RPMI7951 (cell line): ENCODE measurements around the gene SUPT3H. TPM values are rescaled to one million over a fixed set of nuclear protein-coding genes. Genes with fewer than 3 reads are reported as not detected.

Experiments used
- DNase-seq: peaks from one replicate; pipeline ENCODE4 v3.0.0-alpha.2; 2012; ENCODE audit warnings: low read depth
- total RNA-seq: library from RNA; depleted of rRNA; stranded (reverse); fragments of >200 nt; shearing (Covaris generic); gene quantifications from 2 replicates; pipeline ENCODE4 v1.2.3, GENCODE V29; 2014; rRNA removed

SUPT3H gene
- 7.7 and 9.7 TPM in 2 replicates for total RNA-seq

- peak; percentile 91 for DNase-seq
Measured at GRCh38 chr6:45377554-45378333, at the start of gene SUPT3H. Gene SUPT3H, minus strand, starts transcription at chr6:45377934.

DNA sequence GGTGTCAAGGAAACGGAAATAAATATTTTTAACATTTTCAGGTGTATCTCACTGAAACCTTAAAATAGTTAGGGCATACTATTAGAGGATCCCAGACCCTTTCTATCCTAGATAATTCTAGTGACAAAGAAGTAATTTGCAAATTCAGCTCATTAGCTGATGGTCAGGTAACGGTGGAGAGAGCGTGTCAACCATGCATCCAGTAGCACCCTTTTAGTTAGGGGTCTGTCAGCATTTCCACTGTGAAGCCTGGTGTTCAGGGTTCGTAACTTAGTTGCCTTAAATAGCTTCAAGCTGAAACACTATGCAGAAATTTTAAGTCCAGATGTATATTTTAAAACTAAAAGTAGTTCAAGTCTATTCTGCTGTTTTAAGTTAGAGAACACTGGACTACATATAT is 48.5 kb upstream of the SUPT3H start:
- no peak for DNase-seq

GRCh38 chr6:45424451-45424861 is 46.7 kb upstream of the SUPT3H start:
- DNase-seq = no peak

DNA sequence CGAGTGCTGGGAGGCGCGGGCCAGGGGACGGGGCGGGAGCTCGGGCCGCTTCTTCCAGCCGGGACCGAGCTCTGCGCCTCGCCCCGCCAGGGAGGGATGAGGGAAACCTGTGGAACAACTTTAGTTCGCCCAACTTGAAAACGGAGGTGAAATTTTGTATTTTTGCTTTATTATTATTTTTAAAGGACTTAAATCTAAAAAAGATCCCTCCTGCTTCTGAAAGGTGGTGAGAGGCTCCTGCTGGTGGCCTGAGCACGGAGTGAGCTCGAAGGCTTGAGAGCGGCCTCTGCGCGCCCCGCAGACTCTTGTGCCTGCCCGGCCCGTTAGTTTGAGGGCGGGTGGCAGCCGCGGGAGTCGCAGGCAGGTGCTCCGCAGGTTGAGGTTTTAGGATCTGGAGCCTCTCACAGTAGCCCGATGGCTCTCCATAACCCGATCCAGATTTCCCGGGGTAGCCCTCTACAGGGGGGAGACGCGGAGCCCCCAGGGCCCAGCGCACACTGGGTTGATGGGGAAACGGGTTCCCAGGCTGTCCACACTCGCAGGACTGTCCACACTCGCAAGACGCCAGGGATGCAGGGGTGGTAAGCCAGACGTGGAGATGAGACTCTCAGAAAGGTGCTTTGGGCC is 46.2 kb upstream of the SUPT3H start:
- DNase-seq = peak; percentile 15

- peak; percentile 48 for DNase-seq
Measured at GRCh38 chr6:45423111-45423823, 45.5 kb upstream of the SUPT3H start.

DNA sequence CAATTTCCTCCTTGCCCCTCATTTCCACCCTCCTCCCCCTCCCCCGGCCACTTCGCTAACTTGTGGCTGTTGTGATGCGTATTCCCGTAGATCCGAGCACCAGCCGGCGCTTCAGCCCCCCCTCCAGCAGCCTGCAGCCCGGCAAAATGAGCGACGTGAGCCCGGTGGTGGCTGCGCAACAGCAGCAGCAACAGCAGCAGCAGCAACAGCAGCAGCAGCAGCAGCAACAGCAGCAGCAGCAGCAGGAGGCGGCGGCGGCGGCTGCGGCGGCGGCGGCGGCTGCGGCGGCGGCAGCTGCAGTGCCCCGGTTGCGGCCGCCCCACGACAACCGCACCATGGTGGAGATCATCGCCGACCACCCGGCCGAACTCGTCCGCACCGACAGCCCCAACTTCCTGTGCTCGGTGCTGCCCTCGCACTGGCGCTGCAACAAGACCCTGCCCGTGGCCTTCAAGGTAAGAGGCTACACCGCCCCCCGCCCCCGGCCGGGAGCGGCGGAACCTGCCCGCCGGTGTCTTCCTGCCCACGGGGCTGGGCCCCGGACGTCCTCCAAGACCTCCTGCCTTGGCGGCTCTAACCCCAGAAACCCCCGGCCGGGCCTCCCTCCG is 44.9 kb upstream of the SUPT3H start:
- DNase-seq = peak; percentile 60

- DNase-seq = peak; percentile 85
Measured at GRCh38 chr6:45421709-45422502, 44.2 kb upstream of the SUPT3H start.

DNA sequence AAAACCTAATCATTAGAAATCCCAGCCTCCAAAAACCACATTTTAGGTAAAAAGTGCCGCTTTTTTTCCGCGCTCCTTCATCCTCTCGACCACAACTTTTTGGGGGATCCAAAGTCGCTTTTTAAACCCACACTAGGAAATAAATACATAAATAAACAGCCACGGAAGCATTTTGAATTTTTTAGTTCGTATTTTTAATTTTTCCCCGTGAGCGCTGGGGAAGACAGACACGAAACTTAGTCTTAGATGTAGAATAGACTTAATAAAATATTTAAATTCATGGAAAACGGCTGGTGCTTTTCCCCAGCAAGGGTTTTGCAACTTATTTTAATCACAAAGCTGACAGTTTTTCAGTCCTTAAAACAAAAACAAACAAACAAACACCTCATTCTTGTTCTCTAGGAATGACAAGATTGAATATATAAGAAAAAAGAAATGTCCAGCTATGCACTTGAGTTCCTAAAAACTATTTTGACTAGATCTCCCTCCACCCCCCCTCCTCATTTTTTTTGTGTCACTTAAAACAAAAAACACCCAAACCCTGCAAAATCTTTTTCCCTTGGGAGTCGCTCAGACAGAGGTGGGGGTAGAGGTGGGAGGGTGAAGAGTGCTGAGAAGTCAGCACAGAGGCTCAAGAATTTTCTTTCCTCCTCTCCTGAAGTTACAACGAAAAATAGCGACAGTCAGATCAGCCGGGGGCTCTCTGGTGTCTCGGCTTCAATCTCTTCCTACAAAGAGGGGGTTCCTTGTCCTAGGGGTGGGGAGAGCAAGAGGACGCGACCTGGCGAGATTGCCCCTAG is 43.4 kb upstream of the SUPT3H start:
- no peak for DNase-seq

- DNase-seq = peak; percentile 63
Measured at GRCh38 chr6:45420083-45420908, 42.6 kb upstream of the SUPT3H start.

GRCh38 chr6:45419571-45420082 is 41.9 kb upstream of the SUPT3H start:
- no peak for DNase-seq

DNA sequence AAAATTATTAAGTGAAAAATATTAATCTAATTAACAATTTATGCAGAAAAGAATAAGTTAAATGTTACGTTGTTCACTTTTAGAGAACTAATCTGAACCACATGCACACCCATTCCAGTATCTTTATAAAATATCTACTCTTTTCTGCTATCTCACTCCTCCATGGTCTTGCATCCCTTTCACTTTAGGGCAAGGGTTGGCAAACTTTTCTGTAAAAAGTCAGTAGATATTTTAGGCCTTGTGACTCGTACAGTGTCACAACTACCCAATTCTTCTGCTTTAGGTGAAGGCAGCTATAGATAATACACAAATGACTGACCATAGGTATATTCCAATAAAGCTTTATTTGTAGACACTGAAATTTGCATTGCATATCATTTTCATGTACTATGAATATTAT is 39.7 kb upstream of the SUPT3H start:
- DNase-seq = peak; percentile 33

- DNase-seq = peak; percentile 37
Measured at GRCh38 chr6:45416700-45417099, 39.0 kb upstream of the SUPT3H start.

DNA sequence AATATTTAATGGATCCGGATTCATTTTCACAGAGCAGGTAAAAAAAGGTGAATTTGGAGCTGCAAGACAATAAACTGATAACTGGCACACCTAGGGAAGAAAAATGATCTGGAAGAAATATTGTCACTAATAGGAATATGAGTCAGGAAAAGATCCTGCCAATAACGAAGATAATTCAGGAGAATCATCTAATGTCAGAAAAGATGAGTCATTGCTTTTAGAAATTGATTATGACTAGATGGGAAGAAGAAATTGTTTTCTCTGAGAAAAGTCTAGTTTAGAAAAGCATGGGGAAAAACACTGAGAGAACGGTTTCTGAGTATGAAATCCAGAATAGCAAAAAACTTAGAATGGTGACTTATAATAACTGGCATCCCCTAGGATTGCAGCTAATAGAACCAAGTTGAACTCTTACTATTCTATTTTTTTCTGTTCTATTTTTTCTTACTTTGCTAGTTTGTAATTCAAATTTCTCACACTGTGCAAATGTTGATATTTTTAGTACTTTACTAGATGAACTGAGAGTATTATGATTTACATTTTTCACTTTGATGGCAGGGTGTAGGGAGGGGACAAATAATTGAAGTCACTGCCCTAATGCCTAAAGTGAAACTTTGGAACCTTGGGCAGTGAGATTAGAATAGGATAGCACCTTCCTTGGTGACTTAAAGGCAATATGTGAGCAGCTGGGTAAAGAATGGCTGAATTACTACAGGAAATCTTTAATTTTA is 38.2 kb upstream of the SUPT3H start:
- no peak for DNase-seq

GRCh38 chr6:45415315-45415714 is 37.6 kb upstream of the SUPT3H start:
- no peak for DNase-seq

DNA sequence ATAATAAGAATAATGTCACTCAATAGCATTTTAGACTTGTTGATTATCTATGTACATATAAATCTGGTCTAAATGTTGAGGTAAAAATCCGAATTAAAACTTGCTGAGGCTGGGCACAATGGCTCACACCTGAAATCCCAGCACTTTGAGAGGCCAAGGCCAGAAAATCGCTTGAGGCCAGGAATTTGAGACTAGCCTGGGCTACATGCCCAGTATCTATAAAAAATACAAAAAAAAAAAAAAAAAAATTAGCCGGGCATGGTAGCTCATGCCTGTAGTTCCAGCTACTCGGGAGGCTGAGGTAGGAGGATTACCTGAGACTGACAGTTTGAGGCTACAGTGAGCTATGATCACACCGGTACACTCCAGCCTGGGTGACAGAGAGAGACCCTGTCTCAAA is 34.2 kb upstream of the SUPT3H start:
- peak; percentile 66 for DNase-seq

DNA sequence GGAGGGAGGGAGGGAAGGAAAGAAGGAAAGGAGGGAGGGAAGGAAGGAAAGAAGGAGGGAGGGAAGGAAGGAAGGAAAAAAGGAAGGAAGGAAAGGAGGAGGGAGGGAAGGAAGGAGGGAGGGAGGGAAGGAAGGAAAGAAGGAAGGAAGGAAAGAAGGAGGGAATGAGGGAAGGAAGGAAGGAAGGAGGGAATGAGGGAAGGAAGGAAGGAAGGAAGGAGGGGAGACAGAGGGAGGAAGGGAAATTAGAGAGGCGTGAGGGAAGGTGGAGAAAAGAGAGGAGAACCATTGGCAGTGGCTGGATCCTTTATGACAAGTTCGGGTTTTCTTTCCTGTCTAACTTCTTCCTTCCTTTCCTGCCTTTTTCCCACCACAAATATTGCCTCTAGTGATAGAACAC is 22.3 kb upstream of the SUPT3H start:
- no peak for DNase-seq

- peak; percentile 53 for DNase-seq
Measured at GRCh38 chr6:45398075-45398813, 20.5 kb upstream of the SUPT3H start.

- DNase-seq = no peak
Measured at GRCh38 chr6:45394586-45395095, 16.9 kb upstream of the SUPT3H start.
